Glutamatergic neuron (in vitro differentiated cells): Measurements from ENCODE around the gene MARCHF6. TPM values are rescaled to one million over a fixed set of nuclear protein-coding genes. Genes with fewer than 3 reads are reported as not detected.

Experiments used
- DNase-seq: peaks from one replicate; pipeline ENCODE4 v3.0.0; 2022
- H3K27ac Mint-ChIP-seq: one replicate; pipeline ENCODE4 v1.8.0; 2020; ENCODE audit warnings: mild to moderate bottlenecking, mixed read lengths, inconsistent platforms; ENCODE audit not compliant: unreplicated experiment
- H3K27me3 Mint-ChIP-seq: one replicate; pipeline ENCODE4 v1.8.0; 2020; ENCODE audit warnings: mild to moderate bottlenecking, moderate library complexity, mixed read lengths, inconsistent platforms; ENCODE audit not compliant: unreplicated experiment
- H3K36me3 Mint-ChIP-seq: one replicate; pipeline ENCODE4 v1.8.0; 2020; ENCODE audit warnings: mild to moderate bottlenecking, mixed read lengths, inconsistent platforms; ENCODE audit not compliant: unreplicated experiment
- H3K4me1 Mint-ChIP-seq: one replicate; pipeline ENCODE4 v1.8.0; 2020; ENCODE audit warnings: mild to moderate bottlenecking, low read depth, mixed read lengths, inconsistent platforms; ENCODE audit not compliant: unreplicated experiment
- H3K4me3 Mint-ChIP-seq: one replicate; pipeline ENCODE4 v1.8.0; 2020; ENCODE audit warnings: mild to moderate bottlenecking, mixed read lengths, inconsistent platforms; ENCODE audit not compliant: unreplicated experiment
- H3K9me3 Mint-ChIP-seq: one replicate; pipeline ENCODE4 v1.8.0; 2020; ENCODE audit warnings: mild to moderate bottlenecking, moderate library complexity, mixed read lengths, inconsistent platforms; ENCODE audit not compliant: unreplicated experiment
- total RNA-seq: library from RNA; stranded (reverse); fragmentation: NEBNext Ultra II Directional; extraction: Animal tissue kit (Norgen Biotek cat#: 25700); gene quantifications from one replicate; pipeline ENCODE4 v1.2.1, GENCODE V29; 2021; ENCODE audit not compliant: unreplicated experiment
- TF ChIP-seq, protein P1 (sequence below): fragments of 200-600 bp; sonication (generic); IDR thresholded peaks from one replicate; pipeline ENCODE4 v1.5.0; 2021; ENCODE audit not compliant: partially characterized antibody, unreplicated experiment

Gene MARCHF6
- total RNA-seq, 1 donor from 2014 or later = 245 TPM

DNA sequence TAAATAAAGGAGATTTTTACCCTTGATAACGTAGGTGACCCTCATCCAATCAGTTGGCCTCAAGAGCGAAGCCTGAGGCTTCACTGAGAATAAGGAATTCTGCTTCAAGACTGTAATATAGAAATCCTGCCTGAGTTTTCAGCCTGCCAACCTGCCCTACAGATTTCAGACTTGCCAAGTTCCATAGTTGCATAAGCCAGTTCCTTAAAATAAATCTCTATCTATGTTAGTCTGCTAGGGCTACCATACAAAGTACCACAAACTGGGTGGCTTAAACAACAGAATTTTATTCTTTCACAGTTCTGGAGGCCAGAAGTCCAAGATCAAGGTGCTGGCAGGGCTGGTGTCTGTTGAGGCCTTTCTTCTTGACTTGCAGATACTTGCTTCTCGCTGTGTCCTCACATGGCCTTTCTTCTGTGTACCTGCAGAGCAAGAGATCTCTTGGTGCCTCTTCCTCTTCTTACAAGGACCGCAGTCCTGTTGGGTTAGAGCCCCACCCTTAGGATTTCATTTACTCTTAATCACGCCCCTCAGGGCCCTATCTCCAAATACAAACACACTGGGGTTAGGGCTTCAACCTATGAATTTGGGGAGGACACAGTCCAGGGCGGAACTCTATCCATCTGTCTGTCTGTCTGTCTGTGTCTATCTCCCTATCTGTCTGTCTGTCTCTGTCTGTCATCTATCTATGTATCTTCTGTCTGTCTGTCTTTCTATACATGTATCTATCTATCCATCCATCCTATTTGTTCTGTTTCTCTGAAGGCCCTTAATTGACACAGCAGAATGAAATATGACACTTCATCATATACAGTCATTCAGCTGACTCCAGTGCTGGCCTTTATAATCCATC, 28.8 kb upstream of the MARCHF6 start:
- Mint-ChIP-seq H3K27me3 (no peaks in the 10 kb centered on the region), H3K9me3 (no peaks in the 10 kb centered on the region), H3K36me3 (no peaks in the 10 kb centered on the region), H3K4me1 (no peaks in the 10 kb centered on the region), H3K4me3 (no peak overlapping the region), H3K27ac (no peak overlapping the region)
- no peak for DNase-seq
- TF ChIP-seq, protein P1, sequence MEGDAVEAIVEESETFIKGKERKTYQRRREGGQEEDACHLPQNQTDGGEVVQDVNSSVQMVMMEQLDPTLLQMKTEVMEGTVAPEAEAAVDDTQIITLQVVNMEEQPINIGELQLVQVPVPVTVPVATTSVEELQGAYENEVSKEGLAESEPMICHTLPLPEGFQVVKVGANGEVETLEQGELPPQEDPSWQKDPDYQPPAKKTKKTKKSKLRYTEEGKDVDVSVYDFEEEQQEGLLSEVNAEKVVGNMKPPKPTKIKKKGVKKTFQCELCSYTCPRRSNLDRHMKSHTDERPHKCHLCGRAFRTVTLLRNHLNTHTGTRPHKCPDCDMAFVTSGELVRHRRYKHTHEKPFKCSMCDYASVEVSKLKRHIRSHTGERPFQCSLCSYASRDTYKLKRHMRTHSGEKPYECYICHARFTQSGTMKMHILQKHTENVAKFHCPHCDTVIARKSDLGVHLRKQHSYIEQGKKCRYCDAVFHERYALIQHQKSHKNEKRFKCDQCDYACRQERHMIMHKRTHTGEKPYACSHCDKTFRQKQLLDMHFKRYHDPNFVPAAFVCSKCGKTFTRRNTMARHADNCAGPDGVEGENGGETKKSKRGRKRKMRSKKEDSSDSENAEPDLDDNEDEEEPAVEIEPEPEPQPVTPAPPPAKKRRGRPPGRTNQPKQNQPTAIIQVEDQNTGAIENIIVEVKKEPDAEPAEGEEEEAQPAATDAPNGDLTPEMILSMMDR = no peak

DNA sequence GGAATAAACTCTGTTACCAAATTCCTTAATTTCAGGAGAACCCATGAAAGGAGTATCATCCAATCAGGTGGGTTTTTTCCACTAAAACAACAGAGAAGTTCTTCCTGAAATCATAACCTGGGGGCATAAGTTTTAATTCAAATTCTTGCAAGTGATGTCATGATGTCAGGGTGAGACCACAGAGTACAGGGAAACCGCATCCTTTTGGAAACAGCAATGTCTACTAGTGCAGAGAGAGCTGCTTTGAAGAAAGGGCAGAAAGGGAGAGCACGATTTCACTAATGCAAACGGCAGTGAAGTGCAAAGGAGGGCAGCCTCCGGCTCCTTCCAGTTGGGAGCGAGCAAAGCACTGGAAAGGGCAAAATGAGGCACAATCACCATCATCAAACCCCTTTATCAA, 25.2 kb upstream of the MARCHF6 start:
- peaks cover 5% of the 10 kb centered on the region for H3K36me3 Mint-ChIP-seq
- peaks cover 6% of the 10 kb centered on the region for H3K9me3 Mint-ChIP-seq

DNA sequence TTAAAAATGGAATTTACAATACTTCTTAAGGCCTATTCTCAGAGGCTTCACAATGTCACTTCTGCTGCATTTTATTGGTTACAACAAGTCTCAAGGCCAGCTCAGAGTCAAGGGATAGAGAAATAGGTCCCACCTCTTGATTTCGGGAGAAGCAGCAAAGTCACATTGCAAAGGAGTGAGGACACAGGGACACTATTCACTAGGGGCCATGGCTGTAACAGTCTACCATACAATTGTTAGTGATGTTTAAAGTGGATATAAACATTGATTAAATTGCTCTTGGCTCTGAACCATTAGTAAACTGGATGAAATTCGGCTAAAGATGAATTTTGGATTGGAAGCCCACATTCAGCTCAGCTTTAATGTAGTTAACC, 24.1 kb upstream of the MARCHF6 start:
- TF ChIP-seq, protein P1 = no peak
- Mint-ChIP-seq H3K27me3 (peaks cover 11% of the 10 kb centered on the region), H3K36me3 (peaks cover 5% of the 10 kb centered on the region), H3K4me3 (no peak overlapping the region), H3K9me3 (peaks cover 6% of the 10 kb centered on the region), H3K27ac (no peak overlapping the region), H3K4me1 (no peaks in the 10 kb centered on the region)
- no peak for DNase-seq

More for the DNA sequence above, 25.2 kb upstream of the MARCHF6 start:
- no peaks in the 10 kb centered on the region for H3K4me1 Mint-ChIP-seq
- no peak overlapping the region for H3K27ac Mint-ChIP-seq
- peaks cover 8% of the 10 kb centered on the region for H3K27me3 Mint-ChIP-seq
- TF ChIP-seq, protein P1 = no peak
- DNase-seq = no peak
- no peak overlapping the region for H3K4me3 Mint-ChIP-seq

DNA sequence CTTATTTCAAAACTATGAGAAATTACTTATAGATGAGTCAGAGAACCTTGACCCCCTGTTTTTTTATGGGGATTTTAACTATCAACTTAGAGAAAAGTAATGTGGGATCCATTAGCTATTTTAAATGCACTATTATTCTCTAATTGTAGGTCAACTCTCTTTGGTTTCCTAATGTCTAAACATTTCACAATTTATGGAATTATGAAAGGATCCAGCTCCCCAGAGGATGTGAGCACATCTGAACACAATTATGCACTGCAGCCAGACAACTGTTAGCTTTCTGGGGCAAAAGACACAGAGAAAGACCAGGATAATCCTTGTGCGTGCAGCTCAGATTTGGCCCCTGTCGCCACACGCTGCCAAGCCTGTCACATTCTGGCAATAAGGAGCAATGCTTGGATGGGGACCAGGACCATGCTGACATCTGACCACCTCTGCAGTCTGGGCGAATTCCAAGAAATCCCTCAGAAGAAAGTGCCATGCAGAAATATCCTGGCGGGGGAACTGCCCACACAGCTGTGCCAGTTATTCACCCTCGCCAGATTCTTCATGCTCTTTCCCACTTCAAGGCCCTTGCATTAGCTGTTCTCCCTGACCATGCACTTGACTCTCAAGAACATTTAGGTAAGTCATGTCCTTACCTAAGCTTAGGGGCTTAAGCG, 23.5 kb upstream of the MARCHF6 start:
- TF ChIP-seq, protein P1 = no peak
- Mint-ChIP-seq H3K4me3 (no peak overlapping the region), H3K27me3 (peaks cover 12% of the 10 kb centered on the region), H3K9me3 (peaks cover 6% of the 10 kb centered on the region), H3K36me3 (peaks cover 5% of the 10 kb centered on the region), H3K27ac (no peak overlapping the region), H3K4me1 (no peaks in the 10 kb centered on the region)
- DNase-seq = no peak
